ENCODE measurements around the gene SANBR. TPM values are rescaled to one million over a fixed set of nuclear protein-coding genes. Genes with fewer than 3 reads are reported as not detected.

SANBR gene
- total and polyA plus RNA-seq, 2 donors (not counting 3 experiments of a cell fraction or from before 2014, with no cell fraction given): 5.7 to 22.9 TPM

DNA sequence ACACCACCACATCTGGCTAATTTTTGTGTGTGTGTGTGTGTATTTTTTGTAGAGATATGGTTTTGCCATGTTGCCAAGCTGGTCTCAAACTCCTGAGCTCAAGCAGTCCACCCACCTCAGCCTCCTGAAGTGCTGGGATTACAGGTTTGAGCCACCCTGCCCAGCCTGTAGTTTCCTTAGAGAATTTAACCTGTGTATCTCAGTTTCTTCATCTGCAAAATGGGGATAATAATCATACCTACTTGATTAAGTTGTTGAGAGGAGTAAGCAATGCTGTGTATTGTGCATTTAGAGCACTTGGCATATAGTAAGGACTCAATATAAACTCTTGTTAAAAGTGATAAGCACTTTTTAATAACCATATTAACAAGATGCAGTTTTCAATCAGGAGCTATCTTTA lies 6.3 kb upstream of the SANBR start:
- no peaks in the 10 kb centered on the region for H3K9me3 ChIP-seq (replicated peaks; ENCODE audit: control insufficient read depth, insufficient read depth, low read length)
- no peak for FAIRE-seq
- no peak for DNase-seq (ENCODE audit: low read depth, low spot score)
- BruUV-seq (replicated peaks): no TSS peak
- no peaks in the 10 kb centered on the region for H4K20me1 ChIP-seq (replicated peaks; ENCODE audit: control insufficient read depth, extremely low read depth, insufficient read depth, low read length)
- H3K4me3 ChIP-seq (replicated peaks in 1 of 3; ENCODE audit: insufficient read depth in 1 of 3, low read depth in 1 of 3, low read length in 3 of 3): no peak overlapping the region
- ChIA-PET POLR2A (no interaction called here), CTCF (no interaction called here)
- intact Hi-C loops (cut with micrococcal nuclease): no loop called here
- no peak overlapping the region for H2AFZ ChIP-seq (ENCODE audit: low read depth, low read length)
- H3K79me2 ChIP-seq (ENCODE audit: control insufficient read depth, insufficient read depth, low read length): no peaks in the 10 kb centered on the region
- no peak overlapping the region for H3K27ac ChIP-seq (ENCODE audit: insufficient read depth, low read depth, low read length)
- no peaks in the 10 kb centered on the region for H3K36me3 ChIP-seq (ENCODE audit: control insufficient read depth in 2 of 2, extremely low read depth in 1 of 2, insufficient read depth in 2 of 2, low read length in 2 of 2)
- H3K4me2 ChIP-seq (ENCODE audit: insufficient read depth, low read length): no peak overlapping the region
- TF ChIP-seq, protein P1, sequence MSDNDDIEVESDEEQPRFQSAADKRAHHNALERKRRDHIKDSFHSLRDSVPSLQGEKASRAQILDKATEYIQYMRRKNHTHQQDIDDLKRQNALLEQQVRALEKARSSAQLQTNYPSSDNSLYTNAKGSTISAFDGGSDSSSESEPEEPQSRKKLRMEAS (IDR thresholded peaks at IDR 0.05; ENCODE audit: insufficient read depth, insufficient read length): no peak
- TF ChIP-seq JUN (IDR thresholded peaks at IDR 0.05; ENCODE audit: borderline replicate concordance, insufficient read depth, insufficient read length, low read depth): no peak
- no peaks in the 10 kb centered on the region for H3K27me3 ChIP-seq (ENCODE audit: control insufficient read depth in 2 of 2, insufficient read depth in 2 of 2, low read length in 2 of 2)
- dilution Hi-C loops (cut with MboI; ENCODE audit: extremely low pct_ligation_motif_present, low sequenced_read_pairs): no loop called here
- no peaks in the 10 kb centered on the region for H3K4me1 ChIP-seq (ENCODE audit: control insufficient read depth, extremely low read depth, insufficient read depth, low read length)
- no peak overlapping the region for H3K9ac ChIP-seq (replicated peaks; ENCODE audit: extremely low read depth, insufficient read depth, low read length)
- no peaks in the 10 kb centered on the region for H3K9me1 ChIP-seq (replicated peaks; ENCODE audit: control insufficient read depth, extremely low read depth, insufficient read depth, low read length)

DNA sequence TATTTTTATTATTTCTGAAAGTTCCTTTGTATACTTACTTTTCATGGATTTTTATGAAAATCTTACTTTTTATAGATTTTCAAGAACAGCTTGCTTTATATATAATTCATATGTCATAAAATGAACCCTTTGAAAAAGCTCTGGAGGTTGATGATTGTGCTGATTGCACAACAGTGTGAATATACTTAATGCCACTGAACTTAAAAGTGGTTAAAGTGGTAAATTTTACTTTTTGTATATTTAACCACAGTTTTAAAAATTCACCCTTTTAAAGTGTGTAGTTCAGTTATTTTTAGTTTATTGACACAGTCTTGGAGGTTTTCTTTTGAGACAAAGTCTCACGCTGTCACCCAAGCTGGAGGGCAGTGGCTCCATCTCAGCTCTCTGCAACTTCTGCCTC lies 8.4 kb downstream of the SANBR start:
- no peaks in the 10 kb centered on the region for H3K79me2 ChIP-seq (ENCODE audit: control insufficient read depth, insufficient read depth, low read length)
- H4K20me1 ChIP-seq (replicated peaks; ENCODE audit: control insufficient read depth, extremely low read depth, insufficient read depth, low read length): no peaks in the 10 kb centered on the region
- ChIA-PET CTCF (no interaction called here), POLR2A (no interaction called here)
- H3K4me1 ChIP-seq (ENCODE audit: control insufficient read depth, extremely low read depth, insufficient read depth, low read length): no peaks in the 10 kb centered on the region
- BruUV-seq (replicated peaks): no TSS peak
- intact Hi-C loops (cut with micrococcal nuclease): no loop called here
- dilution Hi-C loops (cut with MboI; ENCODE audit: extremely low pct_ligation_motif_present, low sequenced_read_pairs): no loop called here
- no peak overlapping the region for H3K27ac ChIP-seq (ENCODE audit: insufficient read depth, low read depth, low read length)
- DNase-seq (ENCODE audit: low read depth, low spot score) (no peak), FAIRE-seq (no peak)
- no peak overlapping the region for H3K4me2 ChIP-seq (ENCODE audit: insufficient read depth, low read length)
- no peak overlapping the region for H3K4me3 ChIP-seq (replicated peaks in 1 of 3; ENCODE audit: insufficient read depth in 1 of 3, low read depth in 1 of 3, low read length in 3 of 3)
- TF ChIP-seq FOS (IDR thresholded peaks at IDR 0.05; ENCODE audit: borderline replicate concordance, insufficient read depth, low read length) (no peak), POLR2AphosphoS5 (IDR thresholded peaks at IDR 0.05; ENCODE audit: insufficient read depth, low read depth, low read length) (no peak), MYC (IDR thresholded peaks at IDR 0.05; ENCODE audit: low read depth, low read length) (no peak), GATA2 (IDR thresholded peaks at IDR 0.05; ENCODE audit: insufficient read depth, insufficient read length, low read depth, low read length) (no peak), EZH2 (IDR thresholded peaks at IDR 0.05; ENCODE audit: borderline replicate concordance, low read depth, low read length, severe bottlenecking) (no peak), JUN (IDR thresholded peaks at IDR 0.05; ENCODE audit: borderline replicate concordance, insufficient read depth, insufficient read length, low read depth) (no peak), POLR2A (IDR thresholded peaks at IDR 0.05; ENCODE audit: low read depth, low read length) (no peak), CTCF (IDR thresholded peaks at IDR 0.05; ENCODE audit: extremely low read depth in 1 of 2, insufficient read depth in 1 of 2, low read depth in 1 of 2, low read length in 2 of 2) (no peak)
- TF ChIP-seq, protein P1 (IDR thresholded peaks at IDR 0.05; ENCODE audit: insufficient read depth, insufficient read length): no peak
- no peaks in the 10 kb centered on the region for H3K9me1 ChIP-seq (replicated peaks; ENCODE audit: control insufficient read depth, extremely low read depth, insufficient read depth, low read length)
- H3K9me3 ChIP-seq (replicated peaks; ENCODE audit: control insufficient read depth, insufficient read depth, low read length): no peaks in the 10 kb centered on the region
- no peaks in the 10 kb centered on the region for H3K27me3 ChIP-seq (ENCODE audit: control insufficient read depth in 2 of 2, insufficient read depth in 2 of 2, low read length in 2 of 2)
- H2AFZ ChIP-seq (ENCODE audit: low read depth, low read length): no peak overlapping the region
- peaks cover 2 to 13% of the 10 kb centered on the region in 2 experiments for H3K36me3 ChIP-seq (ENCODE audit: control insufficient read depth in 2 of 2, extremely low read depth in 1 of 2, insufficient read depth in 2 of 2, low read length in 2 of 2)
- H3K9ac ChIP-seq (replicated peaks; ENCODE audit: extremely low read depth, insufficient read depth, low read length): no peak overlapping the region

Measured in endothelial cell of umbilical vein (primary cell).